ENCODE results near the gene KLHDC3. TPM values are rescaled to one million over a fixed set of nuclear protein-coding genes. Genes with fewer than 3 reads are reported as not detected.

KLHDC3 gene
- total and polyA plus RNA-seq, 2 of the 13 experiments (the other 11 are each of a cell fraction or from before 2014, with no cell fraction given), result 78.3 to 91.5 TPM

DNA sequence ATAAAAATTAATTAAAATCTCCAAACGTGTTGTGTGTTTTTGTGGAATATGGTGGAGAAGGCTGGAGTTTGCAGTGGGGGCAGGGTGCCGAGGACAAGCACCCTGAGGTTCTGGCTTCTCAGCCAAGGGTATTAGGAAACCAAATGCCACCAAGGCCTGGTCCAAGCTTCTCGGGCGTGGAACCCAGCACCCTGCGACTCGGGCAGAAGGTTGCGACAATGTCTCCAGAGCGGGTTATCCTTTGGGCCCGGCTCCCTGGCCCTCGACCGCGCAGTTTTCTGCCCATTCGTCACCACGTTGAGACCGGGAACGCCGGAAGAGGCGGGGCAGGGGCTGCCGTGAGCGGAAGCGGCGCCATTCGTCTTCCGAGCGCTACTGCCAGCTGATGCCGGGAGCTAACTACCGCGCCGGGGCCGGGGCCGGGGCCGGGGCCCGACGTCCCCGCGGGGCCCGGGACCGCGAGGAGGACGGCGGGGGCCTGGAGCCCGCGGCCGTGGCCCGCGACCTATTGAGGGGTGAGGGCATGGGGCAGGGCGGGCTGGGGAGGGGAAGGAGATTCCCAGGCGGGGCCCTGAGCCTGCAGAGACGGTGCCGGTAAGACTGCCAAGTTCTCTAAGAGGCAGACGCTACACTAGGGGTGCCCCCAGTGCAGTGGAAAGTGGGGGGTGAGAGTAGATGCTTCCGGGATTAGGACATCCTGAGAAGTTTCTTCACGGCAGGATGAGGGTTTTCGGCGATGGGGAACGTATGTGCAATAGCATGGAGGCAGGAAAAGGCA is 7.4 kb downstream of the KLHDC3 start, which contains the start of gene RRP36 (continued):
- TF ChIP-seq CBX2 (IDR thresholded peaks at IDR 0.05; ENCODE audit: low read depth, low read length) (no peak), CBX2 (CRISPR knock-in tag; IDR thresholded peaks at IDR 0.05; ENCODE audit: low read depth) (no peak), ELF4 (CRISPR knock-in tag; IDR thresholded peaks at IDR 0.05; ENCODE audit: borderline replicate concordance) (no peak), HNRNPK (IDR thresholded peaks at IDR 0.05; ENCODE audit: low read depth, low read length, poor library complexity, severe bottlenecking) (no peak), PAX8 (CRISPR knock-in tag; IDR thresholded peaks at IDR 0.05; ENCODE audit: borderline replicate concordance) (0 out of 2 replicates have a peak, but pooled peaks have one; percentile 59), HMGA1 (CRISPR knock-in tag; conservative IDR thresholded peaks at IDR 0.05) (no peak), ZNF235 (CRISPR knock-in tag; IDR thresholded peaks at IDR 0.05; ENCODE audit: borderline replicate concordance) (peak; percentile 94), NFIB (CRISPR knock-in tag; IDR thresholded peaks at IDR 0.05; ENCODE audit: borderline replicate concordance) (no peak), ZFP36L2 (CRISPR knock-in tag; IDR thresholded peaks at IDR 0.05) (no peak), POGZ (CRISPR knock-in tag; IDR thresholded peaks at IDR 0.05) (no peak), SNRNP70 (IDR thresholded peaks at IDR 0.05; ENCODE audit: low read depth, low read length) (no peak), ZNF329 (CRISPR knock-in tag; IDR thresholded peaks at IDR 0.05; ENCODE audit: low read depth) (no peak), JUND (CRISPR knock-in tag; IDR thresholded peaks at IDR 0.05) (peak; percentile 40; the same call in 1 of the 2 replicates), SMAD3 (CRISPR knock-in tag; IDR thresholded peaks at IDR 0.05) (peak; percentile 69; the same call in 1 of the 2 replicates), TRAFD1 (CRISPR knock-in tag; IDR thresholded peaks at IDR 0.05; ENCODE audit: borderline replicate concordance) (no peak), ZNF576 (CRISPR knock-in tag; IDR thresholded peaks at IDR 0.05) (peak; percentile 24; the same call in 1 of the 2 replicates), SMARCE1 (IDR thresholded peaks at IDR 0.05; ENCODE audit: borderline replicate concordance) (no peak), STAT5B (CRISPR knock-in tag; IDR thresholded peaks at IDR 0.05) (no peak), ARNTL (CRISPR knock-in tag; IDR thresholded peaks at IDR 0.05) (no peak; the same call in 1 of the 2 replicates), ZNF780A (CRISPR knock-in tag; IDR thresholded peaks at IDR 0.05) (peak; percentile 76; the same call in 1 of the 2 replicates)
- TF ChIP-seq, protein P1, sequence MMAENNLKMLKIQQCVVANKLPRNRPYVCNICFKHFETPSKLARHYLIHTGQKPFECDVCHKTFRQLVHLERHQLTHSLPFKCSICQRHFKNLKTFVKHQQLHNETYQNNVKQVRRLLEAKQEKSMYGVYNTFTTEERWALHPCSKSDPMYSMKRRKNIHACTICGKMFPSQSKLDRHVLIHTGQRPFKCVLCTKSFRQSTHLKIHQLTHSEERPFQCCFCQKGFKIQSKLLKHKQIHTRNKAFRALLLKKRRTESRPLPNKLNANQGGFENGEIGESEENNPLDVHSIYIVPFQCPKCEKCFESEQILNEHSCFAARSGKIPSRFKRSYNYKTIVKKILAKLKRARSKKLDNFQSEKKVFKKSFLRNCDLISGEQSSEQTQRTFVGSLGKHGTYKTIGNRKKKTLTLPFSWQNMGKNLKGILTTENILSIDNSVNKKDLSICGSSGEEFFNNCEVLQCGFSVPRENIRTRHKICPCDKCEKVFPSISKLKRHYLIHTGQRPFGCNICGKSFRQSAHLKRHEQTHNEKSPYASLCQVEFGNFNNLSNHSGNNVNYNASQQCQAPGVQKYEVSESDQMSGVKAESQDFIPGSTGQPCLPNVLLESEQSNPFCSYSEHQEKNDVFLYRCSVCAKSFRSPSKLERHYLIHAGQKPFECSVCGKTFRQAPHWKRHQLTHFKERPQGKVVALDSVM (CRISPR knock-in tag; IDR thresholded peaks at IDR 0.05), result no peak; the same call in 1 of the 2 replicates
- TF ChIP-seq, protein P2, sequence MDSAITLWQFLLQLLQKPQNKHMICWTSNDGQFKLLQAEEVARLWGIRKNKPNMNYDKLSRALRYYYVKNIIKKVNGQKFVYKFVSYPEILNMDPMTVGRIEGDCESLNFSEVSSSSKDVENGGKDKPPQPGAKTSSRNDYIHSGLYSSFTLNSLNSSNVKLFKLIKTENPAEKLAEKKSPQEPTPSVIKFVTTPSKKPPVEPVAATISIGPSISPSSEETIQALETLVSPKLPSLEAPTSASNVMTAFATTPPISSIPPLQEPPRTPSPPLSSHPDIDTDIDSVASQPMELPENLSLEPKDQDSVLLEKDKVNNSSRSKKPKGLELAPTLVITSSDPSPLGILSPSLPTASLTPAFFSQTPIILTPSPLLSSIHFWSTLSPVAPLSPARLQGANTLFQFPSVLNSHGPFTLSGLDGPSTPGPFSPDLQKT (CRISPR knock-in tag; IDR thresholded peaks at IDR 0.05; ENCODE audit: borderline replicate concordance), result no peak
